Measurements from ENCODE around the gene SLC9B1. TPM values are rescaled to one million over a fixed set of nuclear protein-coding genes. Genes with fewer than 3 reads are reported as not detected.

SLC9B1 gene
- total and polyA plus RNA-seq, 2 of the 8 experiments (the other 6 are each of a cell fraction or from before 2014, with no cell fraction given), result 0.08 to 0.19 TPM

DNA sequence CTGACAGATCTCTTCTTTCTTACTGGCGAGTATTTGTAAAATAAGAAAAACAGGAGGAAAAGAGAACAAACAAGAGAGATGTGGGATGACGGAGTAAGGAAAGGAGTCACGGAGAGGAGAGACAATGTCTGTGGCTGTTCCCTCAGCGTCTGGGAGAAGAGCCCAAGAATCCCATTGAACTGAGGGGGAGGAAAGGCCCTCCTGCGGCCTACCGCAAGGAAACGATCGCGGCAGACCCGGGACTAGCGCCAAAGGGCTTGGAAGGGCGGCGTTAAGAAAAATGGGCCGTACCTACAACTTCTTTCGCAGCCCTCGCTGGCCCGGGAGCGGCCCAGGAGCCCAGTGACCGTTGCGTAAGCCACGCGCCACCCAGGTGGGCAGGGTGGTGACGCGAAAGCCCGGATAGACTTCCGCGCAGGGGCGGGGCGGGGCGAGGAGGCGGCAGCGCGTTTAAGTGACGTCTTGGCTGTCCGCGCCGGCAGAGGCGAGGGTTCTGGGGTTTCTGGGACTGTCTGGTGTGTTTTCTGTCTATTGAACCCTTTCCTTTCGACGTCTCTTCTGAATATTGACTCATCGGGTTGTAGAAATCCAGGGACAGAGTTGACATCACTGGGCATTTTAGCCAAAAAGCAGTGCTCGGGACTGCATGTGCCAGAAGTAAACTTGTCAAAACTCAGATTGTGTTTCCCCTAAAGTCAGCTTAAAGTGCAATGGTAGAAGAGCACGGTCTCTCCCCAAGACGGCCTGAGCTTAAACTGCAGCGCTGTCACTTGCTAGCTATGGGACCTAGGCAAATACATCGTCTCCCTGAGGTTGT lies at the start of gene SLC9B1 (continued):
- TF ChIP-seq TEAD4 (IDR thresholded peaks at IDR 0.05; ENCODE audit: low read depth, low read length) (no peak), TBP (IDR thresholded peaks at IDR 0.05; ENCODE audit: low read depth, low read length) (peak; percentile 73), ASH2L (IDR thresholded peaks at IDR 0.05; ENCODE audit: low read length) (peak; percentile 75), SP4 (IDR thresholded peaks at IDR 0.05; ENCODE audit: low read length) (peak; percentile 49; the same call in 1 of the 2 replicates), HDAC2 (IDR thresholded peaks at IDR 0.05; ENCODE audit: borderline replicate concordance in 1 of 2, low read depth in 2 of 2, low read length in 2 of 2) (peak in 1 of 2 experiments; percentile 76; a peak in 1 of 4 replicates), CREB1 (IDR thresholded peaks at IDR 0.05) (peak; percentile 99), SIN3A (conservative IDR thresholded peaks at IDR 0.05 in 1 of 2, IDR thresholded peaks at IDR 0.05 in 1 of 2; ENCODE audit: low read depth in 1 of 2, low read length in 2 of 2) (peak; percentile 61 to 69; a peak in 1 of 4 replicates), GTF2F1 (IDR thresholded peaks at IDR 0.05; ENCODE audit: borderline replicate concordance, low read depth, low read length) (peak; percentile 68; the same call in 1 of the 2 replicates), CTBP2 (IDR thresholded peaks at IDR 0.05; ENCODE audit: borderline replicate concordance, insufficient read depth, insufficient read length, low read length) (no peak)
- TF ChIP-seq, protein P1, sequence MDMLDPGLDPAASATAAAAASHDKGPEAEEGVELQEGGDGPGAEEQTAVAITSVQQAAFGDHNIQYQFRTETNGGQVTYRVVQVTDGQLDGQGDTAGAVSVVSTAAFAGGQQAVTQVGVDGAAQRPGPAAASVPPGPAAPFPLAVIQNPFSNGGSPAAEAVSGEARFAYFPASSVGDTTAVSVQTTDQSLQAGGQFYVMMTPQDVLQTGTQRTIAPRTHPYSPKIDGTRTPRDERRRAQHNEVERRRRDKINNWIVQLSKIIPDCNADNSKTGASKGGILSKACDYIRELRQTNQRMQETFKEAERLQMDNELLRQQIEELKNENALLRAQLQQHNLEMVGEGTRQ (IDR thresholded peaks at IDR 0.05; ENCODE audit: low read length), result peak; percentile 30; the same call in 1 of the 2 replicates

All from H1 (cell line).